Measurements from ENCODE around the gene VASP.

The VASP gene

GRCh38 chr19:45560038-45560437 lies 52.8 kb downstream of the VASP start:
- DNase-seq = no peak

DNA sequence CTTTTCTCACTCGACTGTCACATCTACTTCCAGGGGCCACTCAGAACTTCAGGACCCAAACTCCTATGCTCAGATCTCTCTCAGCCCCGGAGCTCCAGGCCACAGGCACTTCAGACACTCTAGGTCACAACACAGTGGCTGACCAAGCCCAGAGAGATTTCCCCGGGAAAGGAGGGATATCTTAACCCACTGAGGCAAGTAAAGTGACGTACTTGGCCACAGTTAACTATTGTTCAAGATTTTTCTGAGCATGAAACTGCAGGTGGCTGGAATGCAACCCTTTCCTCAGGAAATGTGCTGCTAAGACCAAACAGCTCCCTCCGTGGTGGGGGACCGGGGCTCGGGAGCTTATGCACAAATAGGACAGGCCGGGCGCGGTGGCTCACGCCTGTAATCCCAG lies 53.4 kb downstream of the VASP start:
- DNase-seq = no peak

GRCh38 chr19:45564131-45564780 lies 57.0 kb downstream of the VASP start:
- no peak for DNase-seq

DNA sequence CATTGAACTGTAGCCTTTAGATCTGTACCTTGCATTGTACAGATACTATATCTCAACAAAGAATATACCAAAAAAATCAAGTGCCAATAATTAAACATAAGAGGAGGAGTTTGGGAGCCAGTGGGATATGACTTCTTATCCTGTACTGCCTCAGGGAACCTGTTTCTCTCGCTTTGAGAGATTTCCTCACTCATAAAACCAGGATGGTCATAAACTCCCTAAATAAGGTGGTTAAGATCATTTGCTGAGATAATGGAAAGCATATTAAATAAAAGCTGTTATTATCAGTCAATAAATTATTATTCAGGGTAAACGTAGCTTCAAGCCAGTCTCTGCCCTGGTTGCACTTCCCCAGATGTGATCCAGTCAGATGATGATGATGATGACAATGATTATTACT lies 60.3 kb downstream of the VASP start:
- no peak for DNase-seq

DNA sequence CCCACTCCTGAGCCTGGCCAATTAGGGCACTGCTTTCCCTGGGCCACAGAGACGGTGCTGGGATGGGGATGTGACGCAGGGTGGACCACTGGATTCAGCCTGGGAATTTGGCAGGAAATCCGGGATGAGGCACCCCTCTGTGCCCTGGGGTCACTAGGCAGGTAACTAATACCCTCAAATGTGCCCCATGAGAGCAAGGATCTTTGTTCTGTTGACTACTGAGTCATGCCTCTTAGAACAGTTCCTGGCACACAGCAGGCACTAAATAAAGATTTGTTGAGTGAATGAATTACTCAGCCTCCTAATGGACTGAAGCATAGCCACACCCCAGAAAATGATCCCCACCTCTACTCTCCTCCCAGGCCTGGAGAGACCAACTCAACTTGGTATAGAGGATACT lies 61.5 kb downstream of the VASP start:
- DNase-seq = no peak

DNA sequence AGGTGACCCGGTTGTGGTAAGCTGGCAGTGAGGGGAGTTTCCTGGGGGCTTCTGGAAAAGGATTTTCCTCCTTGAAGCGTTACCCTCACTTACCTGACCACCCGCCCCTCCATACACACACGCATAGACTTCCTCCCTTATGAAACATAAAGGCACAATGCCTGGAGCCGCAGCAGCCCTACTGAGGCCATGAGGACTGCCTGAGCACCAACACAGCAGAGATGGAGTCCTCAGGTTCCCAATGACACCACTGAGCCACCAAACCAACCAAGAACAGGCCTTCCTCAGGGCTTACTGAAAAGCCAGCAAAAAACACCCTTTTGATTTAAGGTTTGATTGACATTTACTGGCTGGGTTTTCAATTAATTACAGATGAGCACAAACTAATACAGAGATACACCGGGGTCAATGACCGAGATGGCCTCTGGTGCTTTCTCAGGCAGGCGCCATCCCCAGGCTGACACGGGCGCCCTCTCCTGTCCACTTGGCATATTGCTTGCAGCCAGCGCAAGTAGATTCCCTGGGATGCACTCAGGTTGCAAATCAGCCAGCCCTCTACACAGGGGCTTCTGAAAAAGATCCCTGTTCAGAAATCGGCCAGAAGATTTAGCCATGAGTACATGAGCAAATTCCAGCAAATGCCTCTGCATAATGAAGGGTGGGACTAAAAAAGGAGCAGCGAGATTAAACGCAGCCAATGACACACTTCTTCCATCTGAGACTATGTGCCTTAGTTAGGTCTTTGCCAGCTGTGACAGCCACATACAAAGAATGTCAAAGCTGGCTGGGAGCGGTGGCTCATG lies 62.5 kb downstream of the VASP start:
- peak; percentile 63 for DNase-seq

DNA sequence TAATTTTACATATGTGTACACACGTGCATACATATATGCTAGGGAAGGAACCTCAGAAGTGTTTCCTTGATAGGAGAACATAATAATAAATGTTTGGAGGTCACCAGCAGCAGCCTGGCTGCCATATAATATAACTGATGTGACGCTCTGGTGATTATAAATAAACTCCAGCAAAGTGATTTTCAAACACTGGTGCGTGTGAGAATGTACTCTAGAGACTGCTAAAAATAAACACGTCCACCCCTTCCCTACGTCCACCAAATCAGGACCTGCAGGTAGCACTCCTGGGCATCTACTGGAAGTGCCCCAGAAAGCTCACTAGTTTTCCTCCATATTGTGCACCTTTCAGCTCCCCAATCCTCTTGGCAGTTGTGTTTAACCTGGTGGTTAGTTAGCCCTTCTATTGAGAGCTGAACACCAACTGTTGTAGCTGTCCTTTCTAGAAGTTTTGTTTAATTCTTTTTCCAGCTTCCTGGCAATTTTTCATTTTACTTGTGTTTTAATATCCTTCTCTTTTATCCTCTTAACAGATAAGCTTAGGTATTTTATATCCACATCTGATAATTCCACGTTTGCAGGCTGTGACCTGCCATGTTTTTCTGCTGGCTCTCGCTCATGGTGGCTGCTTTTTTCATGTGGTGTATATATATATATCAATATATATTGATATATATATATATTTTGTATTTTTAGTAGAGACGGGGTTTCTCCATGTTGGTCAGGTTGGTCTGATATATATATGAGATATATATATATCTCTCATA lies 64.4 kb downstream of the VASP start:
- no peak for DNase-seq

GRCh38 chr19:45574526-45574925 lies 67.2 kb downstream of the VASP start:
- no peak for DNase-seq

GRCh38 chr19:45575216-45575615 lies 67.9 kb downstream of the VASP start:
- DNase-seq = no peak

Measured in activated CD8-positive, alpha-beta memory T cell treated with anti-CD3 and anti-CD28 coated beads, Interleukin-2, amount 50 U/mL, for 4 hours (primary cell).